ENCODE results near the gene CABCOCO1. TPM values are rescaled to one million over a fixed set of nuclear protein-coding genes. Genes with fewer than 3 reads are reported as not detected.
A peak's percentile ranks its signal among the peaks of the same experiment; 100 is the strongest.

CABCOCO1 gene
- total and polyA plus RNA-seq, 8 donors = 0.19 to 2.7 (median 0.31) TPM; not detected in 4

DNA sequence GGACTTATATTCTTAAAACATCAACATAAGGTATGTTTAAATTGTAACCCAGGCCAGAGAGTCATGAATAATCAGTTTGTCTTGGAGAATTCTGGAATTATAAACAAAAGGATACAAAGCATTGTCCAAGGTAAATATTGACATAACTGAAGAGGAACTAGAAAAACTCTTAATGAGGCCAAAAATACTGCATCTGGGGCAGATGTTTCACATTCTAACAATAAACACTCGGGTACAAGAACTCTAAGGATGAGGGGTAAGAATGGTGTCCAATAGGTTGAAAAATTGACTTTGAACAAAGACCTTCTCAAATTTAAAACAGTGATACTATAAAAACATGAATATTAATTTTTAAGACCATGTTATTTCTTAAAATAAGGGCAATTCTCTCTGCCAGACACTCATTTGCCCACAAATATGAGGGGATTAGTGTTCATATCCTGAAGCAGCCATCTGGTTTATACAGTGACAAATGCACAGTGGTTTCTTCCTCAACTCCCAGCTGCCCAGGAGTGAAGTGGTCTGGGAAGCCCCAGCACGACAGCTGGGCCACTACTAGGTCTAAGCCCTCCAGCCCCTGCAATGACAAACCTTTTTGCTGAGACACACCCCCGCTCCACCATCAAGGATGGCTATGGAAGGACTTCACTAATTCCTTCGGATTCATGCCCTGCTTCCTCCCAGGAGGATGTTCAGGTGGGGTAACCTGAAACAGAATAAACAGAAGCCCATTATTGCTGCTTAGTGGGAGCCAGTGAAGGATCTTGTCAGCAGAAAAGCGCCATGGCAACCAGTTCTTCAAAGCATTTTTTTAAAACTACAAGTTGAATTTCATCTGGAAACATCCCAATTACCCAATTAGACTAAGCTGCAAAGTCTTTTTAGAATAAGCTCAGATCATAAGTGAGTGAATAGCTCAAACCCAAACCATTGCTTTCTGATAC is 131.3 kb downstream of the CABCOCO1 start:
- no peak overlapping the region for H3K4me3 ChIP-seq
- H3K4me1 ChIP-seq = no peaks in the 10 kb centered on the region
- intact Hi-C loops (cut with DNase I) = no loop called here
- peak in 2 of 4 donors; percentile 23 to 32 for ATAC-seq
- no peaks in the 10 kb centered on the region for H3K9me3 ChIP-seq
- 79 to 85% methylated on average over 5 of the region's 5 CpGs for WGBS, 2 donors
- no peak for DNase-seq
- H3K36me3 ChIP-seq = no peaks in the 10 kb centered on the region
- no peak overlapping the region for H3K27ac ChIP-seq
- no peak for FAIRE-seq
- no peaks in the 10 kb centered on the region for H3K27me3 ChIP-seq
- TF ChIP-seq CTCF (IDR thresholded peaks at IDR 0.05) = no peak

GRCh38 chr10:61795147-61795546 is 132.4 kb downstream of the CABCOCO1 start:
- Histone ChIP-seq H3K36me3 (no peaks in the 10 kb centered on the region), H3K4me3 (no peak overlapping the region), H3K4me1 (no peaks in the 10 kb centered on the region), H3K9me3 (no peaks in the 10 kb centered on the region), H3K27me3 (no peaks in the 10 kb centered on the region), H3K27ac (no peak overlapping the region)
- 91 to 93% methylated on average over 2 of the region's 2 CpGs for WGBS, 2 donors
- no peak for TF ChIP-seq CTCF (IDR thresholded peaks at IDR 0.05)
- intact Hi-C loops (cut with DNase I) = no loop called here
- ATAC-seq (no peak), FAIRE-seq (no peak), DNase-seq (no peak)

DNA sequence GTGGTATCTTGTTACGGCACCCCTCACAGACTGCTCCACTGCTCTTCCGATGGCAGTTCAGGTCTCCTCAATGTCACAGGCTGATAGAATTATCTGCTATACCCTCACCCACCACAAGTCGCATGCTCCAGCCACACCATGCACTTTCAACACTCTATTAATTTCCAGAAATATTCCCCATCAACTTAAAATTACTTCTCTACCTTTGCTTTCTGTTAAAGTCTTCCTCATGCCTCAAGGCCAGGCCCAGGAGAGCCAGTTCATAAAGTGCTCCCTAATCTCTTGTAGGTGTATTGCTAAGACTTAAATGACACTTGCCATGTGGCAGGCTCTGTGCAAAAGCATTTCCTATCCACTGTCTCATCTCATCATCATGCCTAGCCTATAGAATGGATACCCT is 132.8 kb downstream of the CABCOCO1 start:
- Histone ChIP-seq H3K27me3 (no peaks in the 10 kb centered on the region), H3K4me1 (no peaks in the 10 kb centered on the region), H3K36me3 (no peaks in the 10 kb centered on the region), H3K27ac (no peak overlapping the region), H3K9me3 (no peaks in the 10 kb centered on the region), H3K4me3 (no peak overlapping the region)
- no peak for FAIRE-seq
- no peak for TF ChIP-seq CTCF (IDR thresholded peaks at IDR 0.05)
- ATAC-seq = no peak
- intact Hi-C loops (cut with DNase I) = no loop called here
- 73 to 90% methylated on average over 3 of the region's 3 CpGs for WGBS, 2 donors
- DNase-seq = no peak

DNA sequence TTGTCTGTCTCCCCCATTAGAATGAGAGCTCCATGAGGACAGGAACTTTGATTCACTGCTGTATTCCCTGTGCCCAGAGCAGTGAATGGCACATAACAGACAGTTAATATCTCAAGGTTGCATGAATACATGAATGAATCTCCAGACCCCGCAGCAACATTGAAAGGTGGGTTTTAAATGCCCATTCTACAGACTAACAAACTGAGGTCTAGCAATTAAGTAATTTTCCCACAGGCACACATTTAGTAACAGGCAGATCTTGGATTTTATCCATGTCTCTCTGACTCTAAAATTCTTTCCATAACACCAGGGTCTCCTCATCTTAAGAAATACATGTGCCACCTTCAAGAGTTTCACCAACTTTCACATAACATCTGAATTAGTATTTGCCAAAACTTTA is 134.1 kb downstream of the CABCOCO1 start:
- FAIRE-seq = no peak
- intact Hi-C loops (cut with DNase I) = no loop called here
- Histone ChIP-seq H3K27ac (no peak overlapping the region), H3K4me3 (no peak overlapping the region), H3K4me1 (no peaks in the 10 kb centered on the region), H3K27me3 (no peaks in the 10 kb centered on the region), H3K36me3 (no peaks in the 10 kb centered on the region), H3K9me3 (no peaks in the 10 kb centered on the region)
- no peak for ATAC-seq
- no peak for TF ChIP-seq CTCF (IDR thresholded peaks at IDR 0.05)
- no peak for DNase-seq
- 89 to 90% methylated on average over 1 of the region's 1 CpG for WGBS, 2 donors

All from pancreas (tissue), 10 donors.